CD4-positive, alpha-beta T cell treated with Interleukin-6 at 100 ng/mL for 8 hours (primary cell): ENCODE results near the gene ENDOV.

Experiments
- DNase-seq: peaks from one replicate; pipeline ENCODE4 v3.0.0-alpha.2; 2020; ENCODE audit warnings: mixed read lengths, low spot score

The ENDOV gene

GRCh38 chr17:80468242-80468641 is 53.3 kb downstream of the ENDOV start:
- DNase-seq, result no peak

DNA sequence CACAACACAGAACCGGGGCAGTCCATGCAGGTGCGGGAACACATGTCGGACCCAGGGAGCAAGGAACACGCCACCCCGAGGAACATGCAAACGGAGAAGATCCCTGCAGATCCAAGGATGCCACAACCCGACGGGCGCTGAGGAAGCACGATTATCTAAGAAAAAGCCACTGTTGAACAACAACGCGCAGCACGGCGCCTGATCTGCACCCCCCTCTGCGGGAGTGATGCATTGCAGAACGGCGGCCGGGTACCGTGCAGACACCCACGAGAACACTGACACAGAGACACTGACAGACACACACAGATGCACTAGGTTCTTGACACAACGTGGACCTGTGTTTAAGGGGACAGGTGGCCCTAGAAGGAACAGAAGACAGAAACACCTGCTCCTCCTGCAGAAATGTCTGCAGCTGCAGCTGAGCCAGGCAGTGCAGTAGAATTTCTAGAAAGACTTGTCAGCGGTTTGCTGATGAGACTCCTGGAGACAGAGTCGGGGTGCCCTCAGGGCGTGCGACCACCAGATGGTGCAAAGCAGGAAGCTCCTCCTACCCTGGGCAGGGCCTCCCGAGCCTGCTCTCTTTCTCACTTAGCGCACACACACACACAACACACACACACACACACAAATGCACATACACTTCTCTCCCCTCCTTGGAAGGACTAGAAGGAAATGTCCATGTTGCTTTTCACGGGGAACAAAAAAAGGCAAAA is 54.0 kb downstream of the ENDOV start:
- DNase-seq, result no peak

DNA sequence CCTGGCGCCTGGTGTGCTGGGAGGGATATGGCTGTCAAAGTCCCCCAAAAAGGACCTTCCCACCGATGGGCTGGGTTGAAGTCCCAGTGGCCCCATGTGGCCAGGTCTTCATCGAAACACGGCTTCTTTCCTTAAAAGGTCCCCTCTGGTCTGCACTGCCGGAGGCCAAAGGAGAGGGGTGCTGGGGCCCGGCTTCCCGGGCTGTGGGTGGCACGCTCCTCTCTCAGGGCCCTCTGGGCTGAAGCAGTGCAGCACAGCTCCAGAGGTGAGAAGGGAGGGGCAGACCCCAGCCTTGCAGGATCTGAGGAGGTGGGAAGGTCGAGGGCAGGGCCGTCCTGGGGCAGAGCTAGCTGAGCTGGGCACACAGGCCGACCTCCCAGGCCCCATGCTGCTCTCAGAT is 54.7 kb downstream of the ENDOV start:
- DNase-seq, result no peak

DNA sequence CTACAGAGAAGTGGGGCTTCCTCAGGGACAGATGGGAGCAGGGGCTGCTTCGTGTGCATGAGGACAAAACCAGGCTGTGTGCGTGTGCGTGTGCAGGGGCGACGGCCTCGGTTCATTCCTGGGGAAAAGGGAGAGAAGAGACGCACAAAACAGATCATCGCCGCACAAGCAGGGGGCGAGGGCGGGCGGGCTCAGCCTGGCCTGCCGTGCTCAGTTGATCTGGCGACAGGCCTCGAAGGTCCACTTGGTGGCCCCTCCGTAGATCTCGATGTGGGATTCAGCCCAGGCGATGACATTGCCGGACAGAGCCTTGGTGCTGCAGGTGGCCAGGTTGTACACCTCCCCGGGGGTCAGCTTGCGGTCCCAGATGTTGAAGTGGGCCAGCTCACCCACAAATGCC is 55.6 kb downstream of the ENDOV start:
- no peak for DNase-seq

GRCh38 chr17:80471922-80472321 is 57.0 kb downstream of the ENDOV start:
- DNase-seq, result peak; percentile 21

DNA sequence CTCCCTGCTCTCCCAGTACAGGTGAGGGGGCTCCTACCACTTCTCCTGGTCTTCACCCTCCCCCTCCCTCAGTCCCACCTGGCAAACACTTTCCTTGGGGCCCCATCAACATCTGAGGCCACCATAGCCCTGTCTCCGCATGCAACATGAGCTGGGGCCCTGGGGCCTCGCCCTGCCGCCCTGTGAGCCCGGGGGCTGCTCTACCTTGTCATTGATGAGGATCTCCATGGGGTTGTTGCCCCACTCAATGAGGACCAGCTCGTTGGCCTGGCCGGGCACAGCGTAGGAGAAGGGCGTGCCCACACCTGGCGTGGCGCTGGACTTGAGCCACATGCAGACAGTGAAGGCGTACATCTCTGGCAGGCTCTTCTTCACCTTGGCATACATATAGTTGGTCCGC is 58.0 kb downstream of the ENDOV start:
- DNase-seq, result no peak

DNA sequence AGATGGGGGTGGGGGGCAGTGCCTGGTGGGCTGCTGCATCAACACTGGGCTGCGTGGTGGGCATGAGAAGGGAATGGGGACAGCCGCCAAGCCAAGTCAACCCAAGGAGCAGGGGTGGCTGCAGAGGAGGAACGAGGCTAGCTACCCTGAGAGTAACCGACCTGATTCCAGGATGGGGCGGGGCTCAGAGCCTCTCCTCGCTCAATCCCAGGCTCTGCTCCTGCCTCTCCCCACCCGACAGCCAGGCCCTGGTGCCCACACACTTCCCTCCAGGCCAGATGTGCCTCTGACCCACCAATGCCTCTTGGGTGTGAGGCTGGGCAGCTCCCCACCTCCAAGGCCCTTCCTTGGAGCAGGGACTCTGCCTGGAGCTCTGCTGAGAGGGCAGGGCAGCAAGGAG is 58.7 kb downstream of the ENDOV start:
- DNase-seq, result no peak

DNA sequence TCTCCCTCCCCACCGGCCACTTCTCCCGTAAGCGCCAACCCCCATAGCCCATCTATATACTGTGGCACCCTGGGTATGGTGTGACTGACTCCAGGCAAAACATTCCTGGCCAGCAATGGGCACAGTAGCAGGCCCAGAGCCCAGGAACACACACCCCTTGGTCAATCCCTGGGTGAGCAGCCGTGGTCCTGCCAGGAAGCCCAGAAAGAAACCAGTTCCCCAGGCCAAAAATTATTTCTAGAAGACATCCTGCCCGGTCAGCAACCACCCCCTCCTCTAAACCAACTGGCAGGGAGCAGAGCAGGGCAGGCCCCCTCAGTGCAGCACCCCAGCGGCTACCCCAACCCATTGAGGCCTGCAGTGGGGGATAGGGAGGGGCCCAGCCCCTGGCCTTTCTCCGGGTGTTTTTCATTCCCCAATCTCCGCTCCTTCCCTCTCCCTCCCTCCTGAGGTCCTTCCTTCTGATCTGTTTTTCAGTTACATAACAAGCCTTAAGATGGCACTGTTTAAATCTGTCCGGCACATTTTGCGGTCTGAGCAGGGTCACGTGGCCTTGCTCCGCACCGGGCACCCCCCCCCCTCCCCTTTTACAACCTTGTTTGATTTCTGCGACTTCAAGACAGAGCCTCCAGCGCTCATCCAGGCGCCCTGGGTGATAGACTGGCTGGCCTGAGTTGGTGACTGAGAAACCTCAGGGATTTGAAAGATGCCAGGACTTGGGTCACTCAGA is 59.4 kb downstream of the ENDOV start:
- peak; percentile 30 for DNase-seq

GRCh38 chr17:80474961-80475909 is 60.3 kb downstream of the ENDOV start:
- DNase-seq, result no peak

DNA sequence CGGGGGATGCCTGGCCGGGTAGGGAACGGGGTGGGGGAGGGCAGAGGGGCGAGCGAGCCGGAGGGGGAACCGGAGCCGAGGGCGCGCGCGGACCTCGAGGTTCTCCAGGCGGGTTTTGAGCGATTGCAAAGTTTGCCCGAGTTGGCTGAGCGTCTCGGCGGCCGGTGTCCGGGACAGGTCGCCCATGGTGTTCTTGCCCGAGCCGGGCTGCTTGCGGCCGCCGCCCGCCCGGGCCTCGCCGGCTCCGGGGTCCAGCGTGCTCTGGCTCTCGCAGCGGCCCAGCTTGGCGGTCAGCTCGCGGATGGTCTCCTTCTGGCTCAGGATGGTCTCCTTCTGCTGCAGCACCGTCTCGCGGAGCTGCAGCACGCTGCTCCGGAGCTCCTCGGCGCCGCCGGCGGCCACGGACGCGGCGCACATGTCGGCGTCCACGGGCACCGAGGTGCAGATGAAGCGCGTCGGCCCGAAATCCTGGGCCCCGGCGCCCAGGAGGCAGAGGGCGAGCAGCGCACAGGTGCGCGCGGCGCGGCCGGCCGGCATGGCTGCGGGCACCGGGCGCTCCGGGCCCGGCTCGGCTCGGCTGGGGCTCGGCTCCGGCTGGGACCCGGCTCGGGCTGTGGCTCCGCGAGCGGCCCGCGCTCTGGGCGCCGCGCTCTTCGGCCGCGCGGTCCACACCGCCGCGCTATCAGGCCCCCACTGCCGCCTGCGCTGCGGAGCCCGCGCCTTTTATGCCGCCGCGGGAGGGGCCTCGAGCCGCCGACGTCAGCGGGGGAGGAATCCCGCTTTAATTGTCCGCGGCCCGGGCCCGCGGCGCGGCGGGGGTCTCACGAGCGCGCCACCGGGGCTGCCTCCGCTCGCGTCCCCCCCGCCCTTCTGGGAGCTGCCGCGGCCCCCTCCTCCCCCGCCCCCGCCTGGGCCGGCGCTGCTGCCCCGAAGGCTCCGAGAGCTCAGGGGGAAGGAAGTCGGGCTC is 61.2 kb downstream of the ENDOV start, which contains the start of gene NPTX1:
Gene NPTX1 (minus strand): TSS at position 698 of the 967 bp plus-strand sequence. CDS start 161 bp downstream, at position 537.
- no peak for DNase-seq

GRCh38 chr17:80476877-80477646 is 62.1 kb downstream of the ENDOV start:
- no peak for DNase-seq

- DNase-seq, result no peak
Measured at GRCh38 chr17:80477647-80478478, 62.9 kb downstream of the ENDOV start.

GRCh38 chr17:80478487-80479245 is 63.7 kb downstream of the ENDOV start:
- no peak for DNase-seq

GRCh38 chr17:80479246-80479566 is 64.2 kb downstream of the ENDOV start:
- no peak for DNase-seq

DNA sequence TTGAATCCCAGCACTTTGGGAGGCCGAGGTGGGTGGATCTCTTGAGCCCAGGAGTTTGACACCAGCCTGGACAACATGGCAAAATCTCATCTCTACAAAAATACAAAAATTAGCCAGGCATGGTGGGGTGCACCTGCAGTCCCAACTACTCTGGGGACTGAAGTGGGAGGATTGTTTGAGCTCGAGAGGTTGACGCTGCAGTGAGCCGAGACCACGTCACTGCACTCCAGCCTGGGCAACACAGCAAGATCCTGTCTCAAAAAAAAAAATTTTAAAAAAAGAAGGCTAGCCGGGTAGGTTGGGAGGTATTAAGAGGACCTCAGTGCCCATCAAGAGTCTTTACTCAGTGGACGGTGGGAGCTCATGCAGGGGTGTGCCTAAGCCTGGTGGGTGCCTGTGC is 65.3 kb downstream of the ENDOV start:
- DNase-seq, result no peak

GRCh38 chr17:80481284-80482057 is 66.5 kb downstream of the ENDOV start:
- DNase-seq, result no peak

DNA sequence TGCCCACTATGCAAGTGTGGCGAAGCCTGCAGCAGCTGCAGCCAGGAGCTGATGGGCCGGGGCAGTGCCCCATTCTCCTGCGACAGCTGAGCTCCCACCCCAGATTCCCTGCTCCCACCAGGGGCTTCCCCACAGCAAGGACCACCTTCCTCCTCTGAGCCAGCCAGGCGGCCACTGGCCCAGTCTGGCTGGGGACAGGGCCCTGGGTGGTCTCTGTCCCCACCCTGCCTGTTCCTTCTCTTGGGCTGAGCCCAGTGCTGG is 67.0 kb downstream of the ENDOV start:
- DNase-seq, result no peak

GRCh38 chr17:80482555-80483308 is 67.8 kb downstream of the ENDOV start:
- DNase-seq, result no peak
